GM19468 (cell line): Measurements from ENCODE around the gene FAM118B.
A peak's percentile ranks its signal among the peaks of the same experiment; 100 is the strongest.

Experiments used
- ATAC-seq: cut with Tn5 transposase; IDR thresholded peaks from one replicate; pipeline ENCODE4 v1.9.1; 2021; ENCODE audit warnings: mild to moderate bottlenecking, moderate library complexity, moderate number of reproducible peaks; ENCODE audit not compliant: unreplicated experiment; ENCODE audit errors: extremely low read depth

The FAM118B gene

GRCh38 chr11:126265811-126266210 is 54.2 kb downstream of the FAM118B start:
- ATAC-seq: no peak

GRCh38 chr11:126267650-126268049 is 56.1 kb downstream of the FAM118B start:
- ATAC-seq: no peak

GRCh38 chr11:126268361-126268707 is 56.8 kb downstream of the FAM118B start:
- ATAC-seq: no peak

GRCh38 chr11:126268708-126269579 is 57.4 kb downstream of the FAM118B start, which contains the start of the genes FOXRED1 and SRPRA:
Gene FOXRED1 (plus strand): TSS chr11:126269154. CDS start chr11:126269207, 53 bp downstream.
Gene SRPRA (minus strand): TSS chr11:126268895. CDS start chr11:126268804, 91 bp downstream.
- ATAC-seq: peak; percentile 96

GRCh38 chr11:126277322-126277721 is 65.7 kb downstream of the FAM118B start:
- ATAC-seq: no peak

- ATAC-seq: no peak
Observed at GRCh38 chr11:126277780-126278179, 66.2 kb downstream of the FAM118B start.

- no peak for ATAC-seq
Observed at GRCh38 chr11:126279191-126279590, 67.6 kb downstream of the FAM118B start.

GRCh38 chr11:126280595-126280994 is 69.0 kb downstream of the FAM118B start:
- no peak for ATAC-seq

GRCh38 chr11:126281245-126281644 is 69.7 kb downstream of the FAM118B start:
- ATAC-seq: no peak

- no peak for ATAC-seq
Observed at GRCh38 chr11:126281666-126282175, 70.1 kb downstream of the FAM118B start.

GRCh38 chr11:126282361-126282735 is 70.8 kb downstream of the FAM118B start:
- ATAC-seq: no peak

- no peak for ATAC-seq
Observed at GRCh38 chr11:126282736-126283591, 71.4 kb downstream of the FAM118B start, which contains the start of gene TIRAP. Gene TIRAP (plus strand): TSS chr11:126283093. CDS start chr11:126290895, 7,802 bp downstream.

- ATAC-seq: peak; percentile 63
Observed at GRCh38 chr11:126284829-126285228, 73.2 kb downstream of the FAM118B start.

GRCh38 chr11:126288237-126288636 is 76.7 kb downstream of the FAM118B start:
- no peak for ATAC-seq

GRCh38 chr11:126290887-126291286 is 79.3 kb downstream of the FAM118B start:
- no peak for ATAC-seq

- no peak for ATAC-seq
Observed at GRCh38 chr11:126293726-126294125, 82.1 kb downstream of the FAM118B start.

- ATAC-seq: no peak
Observed at GRCh38 chr11:126297004-126297403, 85.4 kb downstream of the FAM118B start.

- ATAC-seq: peak; percentile 81
Observed at GRCh38 chr11:126303623-126304456, 92.3 kb downstream of the FAM118B start, which contains the start of gene DCPS. Gene DCPS (plus strand): TSS chr11:126304060. CDS start chr11:126304081, 21 bp downstream.

- no peak for ATAC-seq
Observed at GRCh38 chr11:126304457-126305075, 93.0 kb downstream of the FAM118B start.
